H9 (cell line): ENCODE results near the gene LEKR1. TPM values are rescaled to one million over a fixed set of nuclear protein-coding genes. Genes with fewer than 3 reads are reported as not detected.
A peak's percentile ranks its signal among the peaks of the same experiment; 100 is the strongest.

Source experiments
- DNase-seq: peaks from one replicate; pipeline ENCODE4 v3.0.0-alpha.2; 2017
- H2AFZ ChIP-seq: one replicate; pipeline ENCODE4 v1.6.1; 2013; ENCODE audit warnings: mild to moderate bottlenecking, low read length, control low read depth, moderate library complexity
- H2AK5ac ChIP-seq: 2 replicates; pipeline ENCODE4 v1.6.1; 2013; ENCODE audit warnings: low read length, control low read depth, mixed read lengths; ENCODE audit not compliant: insufficient read length
- H2BK120ac ChIP-seq: one replicate; pipeline ENCODE4 v1.6.1; 2013; ENCODE audit warnings: low read depth, mild to moderate bottlenecking, low read length, control low read depth, inconsistent platforms; ENCODE audit not compliant: poor library complexity, severe bottlenecking
- H2BK12ac ChIP-seq: 2 replicates; pipeline ENCODE4 v1.6.1; 2013; ENCODE audit warnings: low read length, control low read depth, mixed read lengths, low read depth; ENCODE audit not compliant: insufficient read length
- H2BK15ac ChIP-seq: 2 replicates; pipeline ENCODE4 v1.6.1; 2013; ENCODE audit warnings: low read depth, low read length, control low read depth
- H2BK20ac ChIP-seq: one replicate; pipeline ENCODE4 v1.6.1; 2013; ENCODE audit warnings: low read depth, mild to moderate bottlenecking, low read length, control low read depth, inconsistent platforms; ENCODE audit not compliant: poor library complexity, severe bottlenecking
- H2BK5ac ChIP-seq: 2 replicates; pipeline ENCODE4 v1.6.1; 2013; ENCODE audit warnings: low read length, control low read depth, mixed read lengths; ENCODE audit not compliant: insufficient read length
- H3K14ac ChIP-seq: 2 replicates; pipeline ENCODE4 v1.6.1; 2013; ENCODE audit warnings: low read length, control low read depth; ENCODE audit not compliant: insufficient read depth
- H3K18ac ChIP-seq: 2 replicates; pipeline ENCODE4 v1.6.1; 2013; ENCODE audit warnings: low read depth, mild to moderate bottlenecking, mixed read lengths, low read length, control low read depth; ENCODE audit not compliant: insufficient read length
- H3K23ac ChIP-seq: 2 replicates; pipeline ENCODE4 v1.6.1; 2013; ENCODE audit warnings: low read length, control low read depth, mixed read lengths, low read depth; ENCODE audit not compliant: insufficient read length
- H3K23me2 ChIP-seq: 2 replicates; pipeline ENCODE4 v1.6.1; 2013; ENCODE audit warnings: low read depth, mild to moderate bottlenecking, mixed read lengths, low read length, control low read depth; ENCODE audit not compliant: insufficient read length, poor library complexity, severe bottlenecking
- H3K27ac ChIP-seq: 2 replicates; pipeline ENCODE4 v1.5.1; 2013; ENCODE audit warnings: low read length, control low read depth, mixed read lengths, low read depth; ENCODE audit not compliant: insufficient read length
- H3K27me3 ChIP-seq: 2 replicates; pipeline ENCODE4 v1.6.1; 2013; ENCODE audit warnings: low read length, control low read depth, inconsistent platforms; ENCODE audit not compliant: insufficient read depth
- H3K4ac ChIP-seq: 2 replicates; pipeline ENCODE4 v1.6.1; 2013; ENCODE audit warnings: low read depth, mild to moderate bottlenecking, control low read depth, inconsistent platforms, low read length, moderate library complexity
- H3K4me1 ChIP-seq: 2 replicates; pipeline ENCODE4 v1.6.1; 2013; ENCODE audit warnings: low read length, control low read depth, inconsistent platforms; ENCODE audit not compliant: insufficient read depth
- H3K4me2 ChIP-seq: 2 replicates; pipeline ENCODE4 v1.6.1; 2013; ENCODE audit warnings: low read length, control low read depth, mixed read lengths; ENCODE audit not compliant: insufficient read length, insufficient read depth
- H3K56ac ChIP-seq: 2 replicates; pipeline ENCODE4 v1.6.1; 2013; ENCODE audit warnings: low read depth, mild to moderate bottlenecking, mixed read lengths, low read length, control low read depth; ENCODE audit not compliant: insufficient read length
- H3K79me1 ChIP-seq: 2 replicates; pipeline ENCODE4 v1.6.1; 2013; ENCODE audit warnings: low read depth, mild to moderate bottlenecking, moderate library complexity, low read length, control low read depth, inconsistent platforms; ENCODE audit not compliant: insufficient read depth, poor library complexity, severe bottlenecking
- H3K79me2 ChIP-seq: 2 replicates; pipeline ENCODE4 v1.6.1; 2013; ENCODE audit warnings: low read length, control low read depth, inconsistent platforms; ENCODE audit not compliant: insufficient read depth
- H3K9ac ChIP-seq: 2 replicates; pipeline ENCODE4 v1.6.1; 2013; ENCODE audit warnings: low read length, control low read depth, mixed read lengths; ENCODE audit not compliant: insufficient read length; ENCODE audit errors: extremely low read depth
- H3K9me3 ChIP-seq: one replicate; pipeline ENCODE4 v1.6.1; 2013; ENCODE audit warnings: low read depth, low read length, inconsistent platforms; ENCODE audit not compliant: control insufficient read depth
- H3T11ph ChIP-seq: one replicate; pipeline ENCODE4 v1.6.1; 2013; ENCODE audit warnings: mild to moderate bottlenecking, low read length, control low read depth, inconsistent platforms
- H4K20me1 ChIP-seq: one replicate; pipeline ENCODE4 v1.6.1; 2013; ENCODE audit not compliant: control insufficient read depth, insufficient read length, insufficient read depth
- H4K5ac ChIP-seq: 2 replicates; pipeline ENCODE4 v1.6.1; 2013; ENCODE audit warnings: low read depth, mild to moderate bottlenecking, mixed read lengths, low read length, control low read depth; ENCODE audit not compliant: insufficient read length
- H4K8ac ChIP-seq: replicated peaks from 2 replicates; pipeline ENCODE4 v1.6.1; 2013; ENCODE audit warnings: low read length, control low read depth, mixed read lengths, low read depth; ENCODE audit not compliant: insufficient read length
- H4K91ac ChIP-seq: 2 replicates; pipeline ENCODE4 v1.6.1; 2013; ENCODE audit warnings: low read depth, mild to moderate bottlenecking, moderate library complexity, mixed read lengths, low read length, control low read depth; ENCODE audit not compliant: insufficient read length
- H3K27ac Mint-ChIP-seq, 3 experiments: 2 replicates in 2 of 3; 3 replicates in 1 of 3; pipeline ENCODE4 v1.8.0; 2020 to 2021; ENCODE audit warnings: mixed read lengths in 3 of 3, mild to moderate bottlenecking in 1 of 3, moderate library complexity in 1 of 3
- H3K27me3 Mint-ChIP-seq: 2 replicates; pipeline ENCODE4 v1.8.0; 2021; ENCODE audit warnings: low read depth, mild to moderate bottlenecking, moderate library complexity, mixed read lengths
- H3K36me3 Mint-ChIP-seq, 3 experiments: 2 replicates in 2 of 3; 3 replicates in 1 of 3; pipeline ENCODE4 v1.8.0; 2020 to 2021; ENCODE audit warnings: low read depth in 3 of 3, mixed read lengths in 3 of 3; ENCODE audit not compliant: insufficient read depth in 1 of 3
- H3K4me1 Mint-ChIP-seq, 2 experiments: 2 replicates each; pipeline ENCODE4 v1.8.0; 2020; ENCODE audit warnings: mixed read lengths in 2 of 2
- H3K4me3 Mint-ChIP-seq, 2 experiments: 2 replicates in 1 of 2; 3 replicates in 1 of 2; pipeline ENCODE4 v1.8.0; 2020 to 2021; ENCODE audit warnings: mild to moderate bottlenecking in 2 of 2, mixed read lengths in 2 of 2, moderate library complexity in 1 of 2
- H3K9me3 Mint-ChIP-seq, 2 experiments: 2 replicates in 1 of 2; 3 replicates in 1 of 2; pipeline ENCODE4 v1.8.0; 2020; ENCODE audit warnings: mild to moderate bottlenecking in 2 of 2, mixed read lengths in 2 of 2, moderate library complexity in 1 of 2
- WGBS: extraction: QIAGEN DNeasy Blood & Tissue Kit; methylation state at CpG from one replicate; pipeline ENCODE4 v1.1.7; 2013; ENCODE audit warnings: missing lambda C conversion rate, low lambda C conversion rate, mixed read lengths; ENCODE audit not compliant: insufficient read length; ENCODE audit errors: extremely low coverage; 5-methylcytosine and 5-hydroxymethylcytosine counted together
- total RNA-seq: library from RNA; stranded (reverse); gene quantifications from 2 replicates; pipeline ENCODE4 v1.2.1, GENCODE V29; 2021
- TF ChIP-seq, protein P1 (sequence below): fragments of 200-600 bp; sonication (generic); conservative IDR thresholded peaks from 3 replicates; pipeline ENCODE4 v1.8.0; 2021; ENCODE audit warnings: antibody characterized with exemption, mild to moderate bottlenecking

The LEKR1 gene
- total RNA-seq, 1 experiment from 2014 or later: not detected

DNA sequence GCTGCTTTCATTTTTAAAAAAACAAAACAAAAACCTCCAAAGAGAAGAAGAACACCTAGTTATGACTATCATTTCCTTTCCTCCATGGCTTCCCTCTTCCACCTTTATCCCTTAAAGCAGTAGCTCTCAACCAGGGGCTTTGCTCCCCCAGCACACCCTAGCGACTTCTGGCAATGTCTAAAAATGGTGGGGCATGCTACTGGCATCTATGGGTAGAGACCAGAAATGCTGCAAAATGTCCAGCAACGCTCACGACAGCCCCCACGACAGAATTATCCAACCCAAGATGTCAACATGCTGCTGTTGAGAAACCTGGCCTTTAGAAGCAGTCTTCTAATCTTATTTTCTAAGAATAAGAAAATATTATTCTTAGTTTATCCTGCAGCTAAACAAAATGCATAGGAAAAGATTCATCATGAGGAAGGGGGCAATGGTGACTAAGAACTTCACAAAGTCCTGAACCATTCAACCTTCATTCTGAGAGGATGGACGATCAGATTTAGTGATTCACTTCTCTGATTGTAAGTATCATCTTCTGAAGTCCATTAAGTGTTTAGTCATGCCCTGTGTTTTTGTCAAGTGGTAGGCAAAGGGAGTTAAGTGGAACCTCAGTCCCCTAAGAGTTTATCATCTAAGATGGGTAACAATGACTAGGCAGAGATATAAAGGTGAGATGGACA is 252.1 kb downstream of the LEKR1 start:
- no peaks in the 10 kb centered on the region for H4K20me1 ChIP-seq
- no peaks in the 10 kb centered on the region; the same call in 1 of the 2 replicates for H3K4me1 ChIP-seq
- peaks cover 45% of the 10 kb centered on the region for H3K27me3 Mint-ChIP-seq
- peak; percentile 8 for DNase-seq
- no peak overlapping the region for H2AFZ ChIP-seq
- no peaks in the 10 kb centered on the region for H3K36me3 Mint-ChIP-seq
- H3K79me2 ChIP-seq: no peaks in the 10 kb centered on the region
- H4K5ac ChIP-seq: no peak overlapping the region
- no peak overlapping the region for H4K91ac ChIP-seq
- no peaks in the 10 kb centered on the region for H3K23me2 ChIP-seq
- no peak overlapping the region for H3K4me3 Mint-ChIP-seq
- no peak overlapping the region; a peak in 1 of 7 replicates for H3K27ac Mint-ChIP-seq
- no peak overlapping the region for H2AK5ac ChIP-seq
- H2BK20ac ChIP-seq: no peak overlapping the region
- no peak overlapping the region for H3K27ac ChIP-seq
- no CpG with 5 or more reads among the region's 5 CpGs for WGBS
- no peak overlapping the region for H3K4ac ChIP-seq
- H2BK15ac ChIP-seq: no peak overlapping the region
- no peak overlapping the region for H3K9ac ChIP-seq
- no peaks in the 10 kb centered on the region for H3K9me3 ChIP-seq
- peaks cover 30 to 35% of the 10 kb centered on the region in 2 experiments for H3K4me1 Mint-ChIP-seq
- no peak overlapping the region for H3K18ac ChIP-seq
- H2BK120ac ChIP-seq: no peak overlapping the region
- H3K23ac ChIP-seq: no peak overlapping the region
- H3K27me3 ChIP-seq: no peaks in the 10 kb centered on the region
- H4K8ac ChIP-seq: no peak overlapping the region
- no peak overlapping the region for H3K4me2 ChIP-seq
- TF ChIP-seq, protein P1, sequence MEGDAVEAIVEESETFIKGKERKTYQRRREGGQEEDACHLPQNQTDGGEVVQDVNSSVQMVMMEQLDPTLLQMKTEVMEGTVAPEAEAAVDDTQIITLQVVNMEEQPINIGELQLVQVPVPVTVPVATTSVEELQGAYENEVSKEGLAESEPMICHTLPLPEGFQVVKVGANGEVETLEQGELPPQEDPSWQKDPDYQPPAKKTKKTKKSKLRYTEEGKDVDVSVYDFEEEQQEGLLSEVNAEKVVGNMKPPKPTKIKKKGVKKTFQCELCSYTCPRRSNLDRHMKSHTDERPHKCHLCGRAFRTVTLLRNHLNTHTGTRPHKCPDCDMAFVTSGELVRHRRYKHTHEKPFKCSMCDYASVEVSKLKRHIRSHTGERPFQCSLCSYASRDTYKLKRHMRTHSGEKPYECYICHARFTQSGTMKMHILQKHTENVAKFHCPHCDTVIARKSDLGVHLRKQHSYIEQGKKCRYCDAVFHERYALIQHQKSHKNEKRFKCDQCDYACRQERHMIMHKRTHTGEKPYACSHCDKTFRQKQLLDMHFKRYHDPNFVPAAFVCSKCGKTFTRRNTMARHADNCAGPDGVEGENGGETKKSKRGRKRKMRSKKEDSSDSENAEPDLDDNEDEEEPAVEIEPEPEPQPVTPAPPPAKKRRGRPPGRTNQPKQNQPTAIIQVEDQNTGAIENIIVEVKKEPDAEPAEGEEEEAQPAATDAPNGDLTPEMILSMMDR: no peak
- no peak overlapping the region for H3T11ph ChIP-seq
- no peak overlapping the region for H2BK5ac ChIP-seq
- H3K9me3 Mint-ChIP-seq: no peaks in the 10 kb centered on the region; a peak in 1 of 5 replicates
- H3K56ac ChIP-seq: no peak overlapping the region
- H2BK12ac ChIP-seq: no peak overlapping the region
- H3K79me1 ChIP-seq: no peaks in the 10 kb centered on the region
- no peak overlapping the region for H3K14ac ChIP-seq
